Endothelial cell of umbilical vein (primary cell): ENCODE data around the gene MACF1.

Experiments used
- CTCF ChIP-seq, 2 donors: IDR thresholded peaks; 1 replicate in 1 of 2; 2 replicates in 1 of 2; pipeline ENCODE4 v1.5.1; 2011; ENCODE audit warnings: low read length in 2 of 2, mild to moderate bottlenecking in 2 of 2, moderate library complexity in 2 of 2, control low read depth in 1 of 2, inconsistent platforms in 1 of 2, low read depth in 1 of 2; ENCODE audit not compliant: insufficient read depth in 1 of 2; ENCODE audit errors: extremely low read depth in 1 of 2
- EZH2 ChIP-seq: IDR thresholded peaks from 2 replicates; pipeline ENCODE4 v1.6.1; 2012; ENCODE audit warnings: borderline replicate concordance, low read depth, mild to moderate bottlenecking, moderate library complexity, low read length, inconsistent platforms; ENCODE audit not compliant: severe bottlenecking
- FOS ChIP-seq: IDR thresholded peaks from 2 replicates; pipeline ENCODE4 v1.6.1; 2011; ENCODE audit warnings: mild to moderate bottlenecking, low read length, moderate library complexity, borderline replicate concordance; ENCODE audit not compliant: insufficient read depth
- JUN ChIP-seq: IDR thresholded peaks from 2 replicates; pipeline ENCODE4 v1.6.1; 2011; ENCODE audit warnings: borderline replicate concordance, low read depth; ENCODE audit not compliant: insufficient read length, insufficient read depth
- MAX ChIP-seq: IDR thresholded peaks from 2 replicates; pipeline ENCODE4 v1.6.1; 2011; ENCODE audit not compliant: insufficient read depth, insufficient read length
- MYC ChIP-seq: IDR thresholded peaks from one replicate; pipeline ENCODE4 v1.6.1; 2011; ENCODE audit warnings: mild to moderate bottlenecking, low read depth, low read length
- POLR2A ChIP-seq: IDR thresholded peaks from 2 replicates; pipeline ENCODE4 v1.6.1; 2012; ENCODE audit warnings: low read depth, mild to moderate bottlenecking, control low read depth, low read length
- POLR2AphosphoS5 ChIP-seq: IDR thresholded peaks from 2 replicates; pipeline ENCODE4 v1.6.1; 2012; ENCODE audit warnings: low read depth, mild to moderate bottlenecking, control low read depth, low read length, moderate library complexity; ENCODE audit not compliant: insufficient read depth

GRCh38 chr1:39270368-39270767, 65.9 kb downstream of the MACF1 start:
- TF ChIP-seq CTCF (IDR thresholded peaks at IDR 0.05; ENCODE audit: extremely low read depth in 1 of 2, insufficient read depth in 1 of 2, low read depth in 1 of 2, low read length in 2 of 2) (no peak), EZH2 (no peak), POLR2AphosphoS5 (no peak), POLR2A (no peak), MAX (no peak), JUN (no peak), MYC (no peak), FOS (no peak)
